Measurements from ENCODE around the gene PEX11B.

PEX11B gene

DNA sequence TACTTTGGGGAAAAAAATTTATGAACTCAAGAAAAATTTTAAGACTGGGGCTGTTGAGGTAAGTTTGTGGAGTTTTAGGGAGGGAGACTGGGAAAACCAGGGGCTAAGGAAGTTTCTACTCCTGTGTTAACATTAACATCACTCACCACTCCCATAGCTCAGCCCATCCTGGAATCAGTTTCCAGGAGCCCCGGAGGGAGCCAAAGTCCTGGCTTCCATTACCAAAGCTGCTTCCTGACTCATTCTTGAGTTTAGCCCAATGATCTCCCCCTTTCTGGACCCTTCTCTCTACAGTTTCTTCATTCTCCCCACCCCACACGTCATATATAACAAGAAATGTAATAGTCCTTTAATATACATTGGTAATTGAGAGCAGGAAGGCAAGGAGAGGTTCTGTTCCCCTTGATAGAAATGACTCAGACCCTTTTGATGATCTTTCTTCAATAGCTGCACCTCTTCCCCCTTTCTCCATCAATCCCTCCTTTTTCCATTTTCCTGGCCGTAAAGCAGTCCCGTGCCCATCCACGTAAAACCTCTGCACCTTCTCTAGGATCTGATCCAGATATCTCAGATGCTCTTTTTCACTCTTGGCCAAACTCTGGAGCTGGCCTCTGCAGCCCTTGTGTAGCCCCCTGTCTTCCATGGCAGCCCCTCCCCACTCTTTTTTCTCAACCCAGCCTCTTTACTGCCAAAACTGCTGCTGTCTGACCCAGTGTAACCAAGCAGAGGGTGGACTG, 55.1 kb downstream of the PEX11B start:
- DNase-seq: no peak
